ENCODE measurements around the gene KHNYN.
"Not testable (repeated sequence)": the region's sequence is repeated elsewhere in the genome, so short reads cannot be mapped to it uniquely, and the experiment has no call there.

The KHNYN gene

GRCh38 chr14:24475261-24475660 lies 45.5 kb downstream of the KHNYN start:
- H3K79me2 ChIP-seq (ENCODE audit: control insufficient read depth, insufficient read depth, low read length, poor library complexity): no peaks in the 10 kb centered on the region
- H2AFZ ChIP-seq (ENCODE audit: insufficient read depth, low read length, poor library complexity): no peak overlapping the region
- DNase-seq: no peak
- no peak overlapping the region for H4K91ac ChIP-seq (ENCODE audit: low read depth, low read length)
- no peak overlapping the region for H2BK120ac ChIP-seq (ENCODE audit: insufficient read depth, low read length, poor library complexity)
- no peak overlapping the region for H3K14ac ChIP-seq (ENCODE audit: low read length)
- H3K4me2 ChIP-seq (ENCODE audit: low read length): no peak overlapping the region
- no peak overlapping the region for H3K4me3 ChIP-seq (ENCODE audit: low read depth, low read length)
- no peaks in the 10 kb centered on the region for H3K4me1 ChIP-seq (ENCODE audit: control insufficient read depth in 1 of 2, insufficient read depth in 2 of 2, low read length in 2 of 2)
- no peaks in the 10 kb centered on the region for H3K27me3 ChIP-seq (ENCODE audit: insufficient read depth, low read length)
- no peak overlapping the region for H2BK5ac ChIP-seq (ENCODE audit: low read depth, low read length, poor library complexity)
- no peaks in the 10 kb centered on the region for H3K36me3 ChIP-seq (ENCODE audit: control insufficient read depth in 1 of 2, insufficient read depth in 2 of 2, low read length in 2 of 2)
- H4K8ac ChIP-seq (ENCODE audit: low read depth, low read length): no peak overlapping the region
- no peak overlapping the region for H3K23ac ChIP-seq (ENCODE audit: low read length)
- no peak overlapping the region for H4K12ac ChIP-seq (ENCODE audit: low read depth, low read length)
- H3K18ac ChIP-seq (ENCODE audit: low read length): no peak overlapping the region
- no peaks in the 10 kb centered on the region for H3K9me3 ChIP-seq (ENCODE audit: insufficient read depth, low read depth, low read length)
- no peak overlapping the region for H2BK12ac ChIP-seq (ENCODE audit: low read length)
- no CpG with 5 or more reads among the region's 4 CpGs for WGBS (ENCODE audit: extremely low coverage, insufficient coverage, insufficient read length)
- H3K4ac ChIP-seq (ENCODE audit: low read depth, low read length): no peak overlapping the region
- H3K27ac ChIP-seq (ENCODE audit: low read depth, low read length): no peak overlapping the region
- H3K9ac ChIP-seq (ENCODE audit: low read length): no peak overlapping the region
- no peak overlapping the region for H2AK5ac ChIP-seq (ENCODE audit: low read length)
- no peaks in the 10 kb centered on the region for H3K79me1 ChIP-seq (ENCODE audit: low read length)

- not testable (repeated sequence) for H3K4me2 ChIP-seq (ENCODE audit: low read length); H3K27me3 ChIP-seq (ENCODE audit: insufficient read depth, low read length); DNase-seq; H3K4ac ChIP-seq (ENCODE audit: low read depth, low read length); H3K36me3 ChIP-seq (ENCODE audit: control insufficient read depth in 1 of 2, insufficient read depth in 2 of 2, low read length in 2 of 2); H2AFZ ChIP-seq (ENCODE audit: insufficient read depth, low read length, poor library complexity); H2BK5ac ChIP-seq (ENCODE audit: low read depth, low read length, poor library complexity); H3K27ac ChIP-seq (ENCODE audit: low read depth, low read length); H2AK5ac ChIP-seq (ENCODE audit: low read length); H3K9me3 ChIP-seq (ENCODE audit: insufficient read depth, low read depth, low read length); H4K12ac ChIP-seq (ENCODE audit: low read depth, low read length); H2BK12ac ChIP-seq (ENCODE audit: low read length); H4K91ac ChIP-seq (ENCODE audit: low read depth, low read length); H3K4me1 ChIP-seq (ENCODE audit: control insufficient read depth in 1 of 2, insufficient read depth in 2 of 2, low read length in 2 of 2); H3K79me2 ChIP-seq (ENCODE audit: control insufficient read depth, insufficient read depth, low read length, poor library complexity); H3K4me3 ChIP-seq (ENCODE audit: low read depth, low read length); H3K23ac ChIP-seq (ENCODE audit: low read length); H3K18ac ChIP-seq (ENCODE audit: low read length); H3K14ac ChIP-seq (ENCODE audit: low read length); H2BK120ac ChIP-seq (ENCODE audit: insufficient read depth, low read length, poor library complexity); H3K9ac ChIP-seq (ENCODE audit: low read length); H3K79me1 ChIP-seq (ENCODE audit: low read length); H4K8ac ChIP-seq (ENCODE audit: low read depth, low read length)
- WGBS (ENCODE audit: extremely low coverage, insufficient coverage, insufficient read length): no CpG with 5 or more reads among the region's 1 CpG
Observed at GRCh38 chr14:24479999-24480398, 50.2 kb downstream of the KHNYN start.

GRCh38 chr14:24481622-24482324 lies 52.0 kb downstream of the KHNYN start:
- Histone ChIP-seq H3K4me3 (ENCODE audit: low read depth, low read length) (no peak overlapping the region), H3K23ac (ENCODE audit: low read length) (no peak overlapping the region), H2BK5ac (ENCODE audit: low read depth, low read length, poor library complexity) (no peak overlapping the region), H3K27ac (ENCODE audit: low read depth, low read length) (no peak overlapping the region), H4K8ac (ENCODE audit: low read depth, low read length) (no peak overlapping the region), H3K4me2 (ENCODE audit: low read length) (no peak overlapping the region), H3K4me1 (ENCODE audit: control insufficient read depth in 1 of 2, insufficient read depth in 2 of 2, low read length in 2 of 2) (peaks cover 0 to 2% of the 10 kb centered on the region in 2 experiments), H3K9me3 (ENCODE audit: insufficient read depth, low read depth, low read length) (no peaks in the 10 kb centered on the region), H3K79me1 (ENCODE audit: low read length) (no peaks in the 10 kb centered on the region), H3K27me3 (ENCODE audit: insufficient read depth, low read length) (no peaks in the 10 kb centered on the region), H3K9ac (ENCODE audit: low read length) (no peak overlapping the region), H2BK12ac (ENCODE audit: low read length) (no peak overlapping the region), H2AFZ (ENCODE audit: insufficient read depth, low read length, poor library complexity) (no peak overlapping the region), H3K79me2 (ENCODE audit: control insufficient read depth, insufficient read depth, low read length, poor library complexity) (no peaks in the 10 kb centered on the region), H3K18ac (ENCODE audit: low read length) (no peak overlapping the region), H3K36me3 (ENCODE audit: control insufficient read depth in 1 of 2, insufficient read depth in 2 of 2, low read length in 2 of 2) (no peaks in the 10 kb centered on the region), H3K14ac (ENCODE audit: low read length) (no peak overlapping the region), H4K12ac (ENCODE audit: low read depth, low read length) (no peak overlapping the region), H3K4ac (ENCODE audit: low read depth, low read length) (no peak overlapping the region), H2AK5ac (ENCODE audit: low read length) (no peak overlapping the region), H4K91ac (ENCODE audit: low read depth, low read length) (no peak overlapping the region), H2BK120ac (ENCODE audit: insufficient read depth, low read length, poor library complexity) (no peak overlapping the region)
- WGBS (ENCODE audit: extremely low coverage, insufficient coverage, insufficient read length): no CpG with 5 or more reads among the region's 23 CpGs
- DNase-seq: peak in 1 of 2 donors; percentile 8

- H4K12ac ChIP-seq (ENCODE audit: low read depth, low read length); H3K4ac ChIP-seq (ENCODE audit: low read depth, low read length); H3K79me1 ChIP-seq (ENCODE audit: low read length); H3K9ac ChIP-seq (ENCODE audit: low read length); H3K14ac ChIP-seq (ENCODE audit: low read length); DNase-seq; H3K18ac ChIP-seq (ENCODE audit: low read length); H2AFZ ChIP-seq (ENCODE audit: insufficient read depth, low read length, poor library complexity); H2BK5ac ChIP-seq (ENCODE audit: low read depth, low read length, poor library complexity); H3K4me2 ChIP-seq (ENCODE audit: low read length); H4K91ac ChIP-seq (ENCODE audit: low read depth, low read length); H3K9me3 ChIP-seq (ENCODE audit: insufficient read depth, low read depth, low read length); H4K8ac ChIP-seq (ENCODE audit: low read depth, low read length); H2BK120ac ChIP-seq (ENCODE audit: insufficient read depth, low read length, poor library complexity); H2BK12ac ChIP-seq (ENCODE audit: low read length); H2AK5ac ChIP-seq (ENCODE audit: low read length); H3K4me3 ChIP-seq (ENCODE audit: low read depth, low read length); H3K23ac ChIP-seq (ENCODE audit: low read length); H3K4me1 ChIP-seq (ENCODE audit: control insufficient read depth in 1 of 2, insufficient read depth in 2 of 2, low read length in 2 of 2); H3K79me2 ChIP-seq (ENCODE audit: control insufficient read depth, insufficient read depth, low read length, poor library complexity); H3K27ac ChIP-seq (ENCODE audit: low read depth, low read length); H3K36me3 ChIP-seq (ENCODE audit: control insufficient read depth in 1 of 2, insufficient read depth in 2 of 2, low read length in 2 of 2); H3K27me3 ChIP-seq (ENCODE audit: insufficient read depth, low read length): not testable (repeated sequence)
- WGBS (ENCODE audit: extremely low coverage, insufficient coverage, insufficient read length): no CpG with 5 or more reads among the region's 2 CpGs
Observed at GRCh38 chr14:24482699-24483303, 53.0 kb downstream of the KHNYN start.
